RPMI8226 (cell line): ENCODE results near the gene SPRY1.

Experiments used
- DNase-seq: peaks from one replicate; pipeline ENCODE4 v3.0.0-alpha.2; 2015

The SPRY1 gene, protein sequence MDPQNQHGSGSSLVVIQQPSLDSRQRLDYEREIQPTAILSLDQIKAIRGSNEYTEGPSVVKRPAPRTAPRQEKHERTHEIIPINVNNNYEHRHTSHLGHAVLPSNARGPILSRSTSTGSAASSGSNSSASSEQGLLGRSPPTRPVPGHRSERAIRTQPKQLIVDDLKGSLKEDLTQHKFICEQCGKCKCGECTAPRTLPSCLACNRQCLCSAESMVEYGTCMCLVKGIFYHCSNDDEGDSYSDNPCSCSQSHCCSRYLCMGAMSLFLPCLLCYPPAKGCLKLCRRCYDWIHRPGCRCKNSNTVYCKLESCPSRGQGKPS

DNA sequence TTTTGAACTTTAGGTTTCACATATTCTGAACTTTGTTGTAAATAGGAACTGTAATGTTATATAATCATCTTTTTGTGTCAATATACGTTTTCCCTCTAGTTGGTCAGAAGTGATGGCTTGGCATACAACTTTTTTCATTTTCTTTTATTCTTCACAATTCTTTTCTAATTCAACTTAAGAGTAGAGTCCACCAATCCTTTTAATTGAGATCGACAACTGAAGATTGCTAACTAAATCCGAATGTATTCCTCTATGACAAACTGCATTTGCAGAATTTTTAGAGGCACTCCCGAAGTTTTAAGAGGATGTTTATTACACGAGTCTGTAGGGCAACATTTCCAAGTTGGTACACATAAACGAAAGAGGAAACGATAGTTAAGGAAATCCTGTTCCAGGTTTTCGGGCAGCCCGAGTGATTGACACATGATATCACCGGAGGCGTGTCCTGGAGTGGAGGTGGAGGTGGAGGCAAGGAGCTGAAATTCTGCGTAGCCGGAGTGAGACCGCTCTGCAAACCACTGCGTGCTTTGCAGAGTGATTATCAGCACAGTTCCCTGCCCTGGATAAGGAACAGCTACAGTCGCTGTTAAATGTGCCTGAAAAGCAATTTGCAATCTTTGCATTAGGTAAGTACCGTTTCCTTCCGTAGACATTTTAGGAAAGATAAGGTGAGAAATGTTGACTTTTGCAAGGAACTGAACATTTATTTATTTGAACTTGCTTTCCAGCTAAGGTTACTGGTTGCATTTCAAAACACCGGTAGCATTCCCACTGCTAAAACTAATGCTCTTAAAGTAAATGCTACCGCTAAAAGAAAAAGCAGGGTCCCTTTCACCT, at the start of gene SPRY1:
Gene SPRY1, plus strand, starts transcription at position 489 of the 837 bp plus-strand sequence. CDS start 4,797 bp downstream, outside the sequence.
- peak; percentile 86 for DNase-seq

DNA sequence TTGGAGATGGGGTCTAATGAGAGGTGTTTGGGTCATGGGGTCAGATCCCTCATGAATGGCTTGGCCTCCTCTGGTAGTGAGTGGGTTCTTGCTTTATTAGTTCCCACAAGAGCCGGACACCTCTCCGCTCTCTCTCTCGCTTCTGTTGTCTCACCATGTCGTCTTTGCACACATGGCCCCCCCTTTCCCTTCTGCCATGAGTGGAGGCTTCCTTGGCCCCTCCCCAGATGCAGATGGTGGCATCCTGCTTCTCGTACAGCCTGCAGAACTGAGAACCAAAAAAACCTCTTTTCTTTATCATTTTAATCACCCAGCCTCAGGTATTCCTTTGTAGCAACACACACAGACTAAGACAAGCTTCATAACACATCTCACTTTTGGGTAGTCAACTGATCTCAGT, 49.6 kb upstream of the SPRY1 start:
- DNase-seq, result no peak

DNA sequence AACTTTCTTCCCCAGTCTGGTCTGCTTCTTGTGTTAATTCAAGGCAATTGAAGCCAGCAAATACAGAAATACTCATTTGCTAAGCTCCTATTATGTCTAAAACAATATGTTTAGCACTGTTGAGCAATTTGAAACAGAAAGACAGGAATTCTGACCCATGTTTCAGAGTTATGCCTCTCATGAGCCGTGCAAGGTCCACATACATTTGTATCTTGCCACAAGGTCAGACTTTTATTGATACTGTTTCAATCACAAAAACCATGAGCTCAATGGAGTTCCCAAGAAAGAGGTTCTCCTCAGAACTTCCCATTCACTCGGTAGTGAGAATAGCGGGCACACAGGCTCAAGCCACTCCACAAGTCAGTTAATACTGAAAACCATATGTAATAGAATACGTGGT, 47.6 kb upstream of the SPRY1 start:
- DNase-seq, result no peak

DNA sequence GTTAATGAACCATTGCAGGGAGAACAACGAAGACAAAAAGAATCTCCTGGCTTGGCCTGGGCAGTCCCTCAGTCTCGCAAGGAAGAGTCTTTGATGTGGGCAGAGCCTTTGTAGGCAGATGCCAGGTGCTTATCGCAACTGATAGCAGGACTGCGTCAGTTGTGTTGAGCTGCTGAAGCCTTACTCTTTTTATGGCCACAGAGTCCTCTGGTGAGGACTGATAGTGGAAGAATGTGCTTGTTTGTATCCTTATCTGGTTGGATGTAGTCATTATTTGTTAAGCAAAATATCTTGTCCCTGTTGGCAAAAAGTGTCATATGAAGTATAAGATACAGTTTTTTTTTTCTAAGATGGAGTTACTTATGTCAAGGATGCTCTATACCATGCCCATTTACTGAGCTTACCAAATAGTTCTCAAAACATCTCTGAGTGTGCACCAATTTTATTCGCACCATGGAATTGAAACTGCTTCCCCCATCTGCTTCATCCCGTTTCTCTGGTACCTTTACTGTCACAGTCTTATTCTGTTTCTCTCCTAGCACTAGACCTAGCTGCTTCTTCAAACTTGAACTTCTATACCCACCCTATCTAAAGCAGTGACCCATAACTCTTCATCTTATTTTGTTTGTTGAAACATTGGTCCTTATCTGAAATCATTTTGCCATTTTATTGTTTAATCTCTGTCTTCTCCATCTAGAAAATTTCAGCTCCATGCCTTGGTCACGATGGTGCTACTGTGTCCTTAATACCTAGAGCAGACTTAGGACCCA, 47.0 kb upstream of the SPRY1 start:
- no peak for DNase-seq

DNA sequence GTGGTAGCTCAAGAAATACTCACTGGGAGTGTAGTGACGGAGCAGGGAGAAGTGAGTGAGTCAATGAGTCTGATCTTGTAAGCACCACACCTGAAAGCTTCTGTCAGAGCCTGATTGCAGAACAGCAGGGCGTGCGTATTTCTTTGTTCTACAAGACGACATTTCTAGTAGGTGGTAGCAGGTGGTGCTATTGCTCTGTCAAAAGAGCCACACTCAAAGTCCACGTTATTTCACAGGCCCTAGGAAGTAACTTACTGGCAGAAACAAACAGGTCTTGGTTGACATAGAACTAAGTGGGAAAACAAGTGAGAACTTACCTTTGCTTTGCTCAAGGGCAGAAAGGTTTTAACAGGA, 46.4 kb upstream of the SPRY1 start:
- DNase-seq, result peak; percentile 11

DNA sequence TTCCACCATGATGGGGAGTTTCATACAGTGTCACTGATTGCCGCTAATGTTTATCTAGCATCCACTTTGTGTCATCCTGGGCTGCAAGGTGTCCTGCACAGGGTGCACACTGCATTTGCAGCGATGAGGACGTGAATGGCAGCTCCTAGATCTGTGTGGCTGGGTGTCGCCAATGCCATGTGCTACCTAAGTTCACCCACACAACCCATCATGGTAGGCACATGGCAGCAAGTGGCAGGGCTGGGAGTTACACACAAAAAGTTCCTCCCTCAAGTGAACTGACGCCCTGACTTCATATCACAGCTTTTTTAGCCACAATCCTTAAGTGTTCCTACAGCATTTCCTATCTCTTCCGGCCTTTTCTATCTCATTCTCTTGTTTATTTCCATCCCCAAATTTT, 45.9 kb upstream of the SPRY1 start:
- no peak for DNase-seq

DNA sequence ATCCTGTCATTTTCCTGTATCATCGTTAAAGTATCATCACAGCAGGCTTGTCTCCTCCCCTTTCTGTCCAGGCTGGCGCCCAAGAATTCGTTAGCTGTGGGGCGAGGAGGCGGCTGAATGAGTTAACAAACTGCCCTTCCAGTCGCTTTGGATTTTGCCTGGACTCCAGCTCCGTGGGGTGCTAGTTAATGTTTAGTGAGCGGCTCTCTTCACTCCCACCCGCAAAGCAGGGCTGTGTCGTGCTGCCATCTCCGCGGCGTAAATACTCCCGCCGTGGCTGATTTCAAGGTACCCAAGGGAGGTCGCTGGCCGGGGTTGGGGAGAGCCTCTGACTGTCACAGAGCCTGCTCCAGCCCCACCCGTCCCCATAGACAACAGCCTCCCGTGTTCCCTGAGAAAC, 44.9 kb upstream of the SPRY1 start:
- no peak for DNase-seq

DNA sequence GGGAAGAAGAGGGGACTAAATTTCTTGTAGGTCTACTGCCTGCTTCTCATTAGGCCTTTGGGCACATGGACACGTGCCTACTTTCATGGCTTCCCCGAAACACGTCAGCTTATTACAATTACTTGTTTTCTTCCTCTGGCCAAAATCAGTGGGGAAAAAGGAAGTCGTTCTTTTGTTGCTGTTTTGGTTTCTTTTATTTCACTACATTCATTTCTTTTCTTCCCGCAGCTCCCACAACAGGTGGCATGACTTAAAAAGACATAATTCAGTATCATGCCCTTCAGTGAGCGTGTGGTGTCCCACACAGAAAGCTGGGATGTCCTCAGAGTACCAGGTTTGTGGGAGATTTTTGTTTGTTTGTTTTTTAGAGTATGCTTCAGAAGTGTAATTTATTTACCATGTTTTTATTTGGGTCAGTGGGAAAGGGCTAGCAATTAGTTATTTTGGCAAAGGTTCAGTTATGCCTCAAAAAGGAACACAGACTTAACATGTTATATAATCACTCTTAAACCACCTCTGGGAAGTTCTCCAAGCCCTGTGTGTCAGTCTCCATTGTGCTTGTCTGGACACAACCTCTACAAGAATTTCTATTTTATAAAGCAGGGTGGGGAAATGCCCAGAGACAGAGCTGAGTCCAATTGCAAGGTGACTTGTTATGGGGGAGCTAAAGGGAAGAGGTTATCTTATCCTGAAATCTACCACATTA, 44.2 kb upstream of the SPRY1 start:
- DNase-seq, result no peak

DNA sequence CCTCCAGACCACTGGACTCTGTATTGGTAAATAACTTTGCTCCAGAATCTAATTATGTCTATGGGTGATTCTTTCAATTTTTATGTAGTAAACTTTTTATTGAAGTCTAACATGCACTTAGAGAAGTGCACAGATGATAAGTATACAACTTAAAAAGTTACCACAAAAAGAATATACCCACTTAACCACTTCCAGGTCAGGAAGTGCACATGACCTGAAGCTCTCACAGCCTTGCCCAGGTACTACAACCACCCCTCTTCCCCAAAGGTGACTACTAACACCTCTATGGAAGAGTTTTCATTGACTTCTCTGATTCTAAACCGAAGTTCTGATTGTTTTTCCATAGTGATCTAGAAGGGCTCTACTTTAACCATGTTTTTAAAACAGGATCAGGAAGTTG, 43.6 kb upstream of the SPRY1 start:
- no peak for DNase-seq

DNA sequence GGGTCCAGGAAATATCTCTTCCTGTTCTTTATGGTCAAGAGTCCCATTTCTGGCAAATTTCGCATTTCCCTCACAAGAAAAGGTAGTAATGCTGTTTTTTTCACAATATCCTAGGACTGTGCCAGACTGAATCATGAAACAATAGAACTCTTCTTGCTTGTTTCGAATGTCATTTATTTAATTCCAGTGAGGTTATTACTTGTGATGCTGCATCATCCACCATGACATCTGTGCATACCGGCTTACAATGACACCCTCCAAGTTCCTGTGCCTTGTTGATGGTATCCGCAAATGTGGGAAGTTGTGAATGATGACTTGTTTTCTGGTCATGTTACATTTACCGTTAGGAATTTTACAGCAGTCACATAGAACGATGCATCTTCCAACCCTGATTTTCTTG, 42.9 kb upstream of the SPRY1 start:
- no peak for DNase-seq

DNA sequence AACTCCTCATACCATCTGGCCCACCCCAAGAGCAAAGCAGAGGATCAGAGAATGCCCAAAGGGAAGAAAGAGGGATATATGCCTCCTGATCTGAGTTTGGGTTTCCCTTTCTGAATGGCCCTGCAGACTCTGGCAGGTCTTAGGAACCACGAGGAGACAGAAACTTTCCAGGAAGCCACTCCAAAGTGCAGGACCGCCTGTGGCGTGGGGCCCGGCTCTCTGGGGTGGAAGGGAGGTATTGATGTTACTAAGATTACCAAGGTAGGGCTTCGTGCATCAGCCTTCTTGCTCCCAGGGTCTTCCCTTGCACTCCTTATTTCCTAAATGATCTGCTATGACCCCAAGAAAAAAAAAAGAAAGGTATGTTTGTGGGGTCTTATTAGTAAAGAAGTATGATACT, 41.9 kb upstream of the SPRY1 start:
- DNase-seq, result no peak

DNA sequence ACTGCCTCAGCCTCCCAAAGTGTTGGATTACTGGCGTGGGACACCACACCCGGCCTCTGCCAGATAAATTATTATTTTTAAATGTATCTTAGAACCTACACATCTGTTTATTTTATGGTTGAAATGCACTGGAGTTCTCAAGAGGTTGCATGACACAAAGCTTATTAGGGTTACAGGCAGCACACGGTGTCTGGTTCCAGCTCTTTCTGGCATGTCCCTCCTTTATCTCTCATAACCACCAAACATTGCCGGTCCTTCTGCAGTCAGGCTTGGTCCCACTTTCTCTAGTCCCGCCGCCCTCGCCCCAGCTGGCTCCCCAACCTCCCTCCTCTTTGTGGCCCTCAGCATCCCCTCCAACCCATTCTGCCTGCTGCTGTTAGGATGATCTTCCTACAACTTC, 39.7 kb upstream of the SPRY1 start:
- no peak for DNase-seq

DNA sequence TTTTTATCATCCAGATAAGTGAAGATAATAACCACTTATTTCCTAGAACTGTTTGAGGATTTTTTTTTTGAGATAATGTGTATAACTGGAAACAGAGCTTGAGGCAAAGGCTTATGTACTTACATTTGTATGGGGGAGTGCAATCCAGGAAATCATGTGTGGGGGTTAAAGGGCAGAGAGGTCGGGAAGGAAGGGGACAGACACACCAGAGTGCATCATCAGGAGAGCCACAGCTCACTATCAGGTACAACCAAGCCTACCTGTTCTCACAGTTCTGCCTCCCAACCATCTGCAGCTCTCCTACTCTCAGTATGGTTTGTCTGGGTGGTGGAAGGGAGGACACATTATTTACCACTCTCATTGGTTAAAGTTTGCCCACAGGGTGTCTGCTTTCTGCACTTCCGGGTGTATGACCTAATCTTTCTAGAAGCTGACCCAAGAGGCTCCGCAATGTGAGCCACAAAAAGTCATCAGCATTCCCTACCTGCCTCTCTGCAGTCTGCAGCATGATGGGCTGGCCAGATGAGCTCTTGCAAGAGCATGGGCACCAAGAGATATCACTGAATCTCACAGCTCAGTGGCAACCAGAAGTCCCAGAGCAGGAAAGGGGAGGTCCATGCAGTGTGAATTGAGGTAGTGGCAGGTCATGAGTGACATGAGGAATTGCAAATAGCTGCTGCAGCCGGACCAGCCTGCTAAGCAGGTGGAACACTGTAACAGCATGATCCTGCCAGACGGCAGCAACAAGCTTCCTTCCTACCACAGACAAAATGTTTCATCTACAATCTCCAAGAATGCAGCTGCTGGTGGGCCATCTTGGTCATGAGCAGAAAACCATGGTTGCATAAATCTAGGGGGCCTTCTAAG, 36.9 kb upstream of the SPRY1 start:
- DNase-seq, result no peak

DNA sequence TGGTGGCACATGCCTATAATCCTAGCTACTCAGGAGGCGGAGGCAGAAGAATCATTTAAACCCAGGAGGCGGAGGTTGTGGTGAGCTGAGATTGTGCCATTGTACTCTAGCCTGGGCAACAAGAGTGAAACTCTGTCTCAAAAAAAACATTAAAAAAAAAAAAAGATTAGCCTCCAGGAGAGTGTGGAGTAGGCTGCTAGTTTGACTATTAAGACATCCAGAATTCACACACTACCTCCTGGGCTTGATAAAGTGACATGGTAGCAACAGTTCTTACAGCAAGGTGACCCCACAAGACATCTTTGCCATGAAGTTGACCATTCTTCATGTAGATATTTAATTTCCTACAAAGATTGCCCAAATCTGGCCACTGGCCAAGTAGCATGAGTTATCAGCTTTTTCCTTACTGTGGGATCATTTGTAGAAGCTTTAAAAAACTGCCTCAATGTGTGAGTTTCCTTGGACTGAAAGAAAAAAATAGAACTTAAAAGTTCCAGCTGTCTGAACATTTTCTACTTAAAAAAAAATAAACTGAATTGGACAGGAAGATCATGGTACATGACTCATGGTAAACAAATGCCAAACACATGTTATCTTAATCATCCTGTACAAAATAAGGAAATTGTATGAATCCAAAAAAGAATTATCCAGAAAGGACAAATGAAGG, 35.3 kb upstream of the SPRY1 start:
- DNase-seq, result no peak

DNA sequence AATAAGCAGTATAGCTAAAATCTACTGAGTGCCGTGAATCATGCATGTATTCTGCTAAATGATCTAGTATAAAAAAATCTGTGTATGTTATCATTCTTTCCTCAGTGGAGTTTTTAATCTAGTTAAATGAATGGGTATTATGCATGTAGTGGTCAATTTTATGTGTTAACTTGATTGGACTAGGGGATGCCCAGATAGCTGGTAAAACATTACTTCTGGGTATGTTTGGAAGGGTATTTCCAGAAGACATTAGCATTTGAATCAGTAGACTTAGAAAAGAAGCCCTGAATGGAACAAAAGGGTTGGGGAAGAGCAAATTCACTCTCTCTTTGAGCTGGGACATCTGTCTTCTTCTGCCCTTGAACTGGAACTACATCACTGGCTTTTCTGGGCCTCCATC, 34.5 kb upstream of the SPRY1 start:
- DNase-seq, result no peak

DNA sequence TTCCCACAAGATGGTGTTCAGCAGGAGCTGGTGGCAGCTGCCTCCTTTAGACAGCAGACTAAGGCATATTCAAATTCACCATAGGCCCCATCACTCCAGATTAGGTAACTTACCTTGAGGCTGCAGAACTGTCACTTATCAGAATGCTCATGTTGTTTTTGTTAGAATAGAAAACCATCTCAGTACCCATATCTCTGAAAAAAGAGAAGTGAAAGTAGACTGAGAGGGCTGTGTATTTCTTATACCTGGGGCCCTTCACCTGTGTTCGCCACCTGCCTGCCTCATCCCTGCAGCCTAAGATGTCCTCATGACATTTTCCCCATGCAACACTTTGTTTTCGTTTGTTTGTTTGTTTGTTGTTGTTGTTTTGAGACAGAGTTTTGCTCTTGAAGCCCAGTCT, 32.9 kb upstream of the SPRY1 start:
- DNase-seq, result peak; percentile 55

DNA sequence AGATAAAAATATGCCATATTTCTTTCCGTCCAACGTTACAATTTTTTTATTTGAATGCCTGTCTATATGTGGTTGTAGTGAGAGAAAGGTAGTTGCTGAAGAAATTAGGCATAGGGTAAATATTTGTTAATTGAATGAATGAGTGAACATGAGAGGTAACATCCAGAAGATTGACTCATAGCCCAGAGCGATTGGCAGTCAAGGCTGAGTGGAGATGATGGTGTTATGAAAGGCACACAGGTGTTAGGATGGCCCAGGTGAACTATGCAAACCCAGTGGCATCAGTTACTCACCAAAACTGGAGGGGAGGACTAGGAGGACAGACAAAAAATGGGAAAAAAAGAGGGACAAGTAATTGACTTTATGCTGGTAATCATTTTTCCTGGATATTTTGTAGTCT, 31.7 kb upstream of the SPRY1 start:
- no peak for DNase-seq

DNA sequence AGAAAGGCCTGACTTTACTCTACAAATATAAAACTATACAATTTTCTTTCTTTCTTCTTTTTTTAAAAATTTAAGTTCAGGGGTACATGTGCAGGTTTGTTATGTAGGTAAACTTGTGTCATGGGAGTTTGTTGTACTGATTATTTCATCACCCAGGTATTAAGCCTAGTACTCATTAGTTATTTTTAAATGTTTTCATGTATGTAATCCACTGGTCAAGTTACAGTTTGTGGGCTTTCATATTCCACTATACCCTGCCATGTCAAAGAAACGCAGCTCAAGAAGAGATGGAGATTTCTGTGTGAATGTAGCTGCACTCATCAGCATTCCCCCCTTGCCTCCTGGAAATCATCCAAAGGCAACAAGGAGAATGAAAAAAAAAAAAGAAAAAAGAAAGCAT, 31.2 kb upstream of the SPRY1 start:
- DNase-seq, result no peak

DNA sequence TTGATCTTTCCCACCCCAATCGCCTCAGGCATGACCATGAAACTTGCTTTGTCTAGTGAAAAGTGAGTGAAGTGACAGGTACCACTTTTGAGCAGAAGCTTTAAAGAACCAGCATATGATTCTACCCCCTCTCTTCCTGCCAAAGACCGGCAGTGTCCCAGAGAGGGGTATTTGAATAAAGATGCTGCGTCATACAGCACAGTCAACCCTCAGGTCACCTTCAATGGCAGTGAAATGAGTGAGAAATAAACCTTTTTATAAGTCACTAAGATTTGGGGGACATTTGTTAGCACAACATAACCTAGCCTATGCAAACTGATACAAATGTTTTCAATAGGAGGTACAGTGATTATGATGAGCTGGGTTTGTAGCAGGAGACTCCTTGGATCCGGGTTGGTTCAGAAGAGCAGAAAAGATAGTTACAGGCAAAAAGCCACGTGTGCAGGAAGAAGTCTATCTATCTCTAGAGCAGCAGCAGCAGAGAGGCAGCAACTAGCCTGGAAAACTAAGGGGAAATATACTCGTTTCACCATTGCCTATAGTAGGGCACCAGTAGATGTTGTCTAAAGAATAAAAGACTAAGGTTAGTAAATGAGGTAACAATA, 30.3 kb upstream of the SPRY1 start:
- no peak for DNase-seq

DNA sequence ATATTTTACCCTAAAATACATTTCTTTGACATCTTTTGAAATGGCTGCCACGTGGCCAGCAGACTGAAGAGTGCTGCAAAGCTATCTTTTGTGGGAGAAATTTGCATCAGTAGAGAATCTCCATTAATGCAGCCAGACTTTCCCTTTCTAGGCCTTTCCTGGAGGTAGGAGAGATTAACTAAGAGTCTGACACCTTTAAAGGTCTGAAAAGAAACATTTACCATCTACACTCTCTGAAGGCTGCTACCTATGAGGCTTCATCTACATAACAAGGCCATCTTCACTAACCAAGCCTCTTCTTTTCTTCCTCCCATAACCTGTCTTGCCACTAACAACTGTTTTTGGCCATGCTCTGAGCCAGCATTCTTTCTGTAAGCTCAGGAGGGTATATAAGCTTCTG, 17.8 kb upstream of the SPRY1 start:
- no peak for DNase-seq

DNA sequence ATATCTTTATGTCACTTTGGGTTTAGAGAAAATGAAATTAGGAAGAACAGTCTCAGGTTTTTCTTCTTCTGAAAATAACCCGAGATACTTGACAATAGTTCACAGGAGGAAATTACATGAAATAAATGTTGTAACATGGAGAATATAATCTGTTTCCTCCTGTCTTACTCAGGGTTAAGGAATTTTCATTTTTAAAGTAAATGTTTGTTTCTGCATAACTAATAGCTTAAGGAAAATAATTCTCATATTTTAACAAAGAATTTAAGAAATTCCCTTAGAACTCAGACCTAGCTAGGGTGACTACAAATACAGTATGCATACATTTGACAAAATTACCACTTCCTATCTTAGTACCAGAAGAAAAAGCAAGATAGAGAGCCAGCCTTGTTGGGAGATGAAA, 17.2 kb upstream of the SPRY1 start:
- DNase-seq, result no peak
